GM10248 (cell line): ENCODE data around the gene MESD.

Source experiments
- CTCF ChIA-PET: fragments of 300-600 bp; sonication (Branson Sonifier 250); formaldehyde crosslinking; extraction: SDS; loops from one replicate; lab custom pipeline; 2021; ENCODE audit warnings: antibody characterized with exemption; lab: Yijun Ruan, JAX
- POLR2A ChIA-PET: fragments of 350-650 bp; sonication (Branson Sonifier 250); formaldehyde crosslinking; extraction: SDS; loops from one replicate; lab custom pipeline; 2020; ENCODE audit warnings: antibody characterized with exemption; lab: Yijun Ruan, JAX
- DNase-seq: peaks from one replicate; pipeline ENCODE4 v3.0.0; 2012; ENCODE audit errors: extremely low spot score
- CTCF ChIP-seq: IDR thresholded peaks from 2 replicates; pipeline ENCODE4 v1.5.1; 2012; ENCODE audit warnings: mild to moderate bottlenecking, low read depth; ENCODE audit errors: extremely low read depth, missing control alignments, control extremely low read depth

The MESD gene

GRCh38 chr15:81031203-81031602, 41.6 kb upstream of the MESD start:
- CTCF ChIA-PET, result interaction anchor here (1.5 to 5.0 kb wide), 2 partner anchors 61 to 235 kb away, joined by 3 to 21 read pairs; no protein-coding TSS in a partner anchor
- no peak for TF ChIP-seq CTCF
- POLR2A ChIA-PET, result no interaction called here
- DNase-seq, result no peak

GRCh38 chr15:81030301-81030750, 40.7 kb upstream of the MESD start:
- TF ChIP-seq CTCF, result no peak

GRCh38 chr15:81029414-81030300, 40.0 kb upstream of the MESD start:
- DNase-seq, result no peak
- CTCF ChIA-PET, result interaction anchor here (0.7 to 5.0 kb wide), 2 partner anchors 12 to 236 kb away, joined by 3 to 21 read pairs; no protein-coding TSS in a partner anchor
- TF ChIP-seq CTCF, result no peak
- POLR2A ChIA-PET, result no interaction called here

More at GRCh38 chr15:81030301-81030750, 40.7 kb upstream of the MESD start:
- POLR2A ChIA-PET, result no interaction called here
- no peak for DNase-seq
- CTCF ChIA-PET, result interaction anchor here (0.7 to 5.0 kb wide), 2 partner anchors 13 to 236 kb away, joined by 3 to 21 read pairs; no protein-coding TSS in a partner anchor

GRCh38 chr15:81026836-81027599, 37.4 kb upstream of the MESD start:
- POLR2A ChIA-PET, result interaction anchor here (0.7 kb wide), 1 partner anchor 11 kb away, joined by 3 read pairs; no protein-coding TSS in a partner anchor
- TF ChIP-seq CTCF, result no peak
- no peak for DNase-seq
- CTCF ChIA-PET, result interaction anchor here (0.8 to 3.0 kb wide), 8 partner anchors 8 to 251 kb away, joined by 3 to 10 read pairs (median 3); no protein-coding TSS in a partner anchor

- POLR2A ChIA-PET, result no interaction called here
Measured at GRCh38 chr15:81025721-81026370, 36.2 kb upstream of the MESD start.

More at GRCh38 chr15:81025721-81026370, 36.2 kb upstream of the MESD start:
- CTCF ChIA-PET, result interaction anchor here (0.7 to 3.0 kb wide), 10 partner anchors 9 to 250 kb away, joined by 3 to 10 read pairs (median 4); no protein-coding TSS in a partner anchor
- DNase-seq, result no peak
- no peak for TF ChIP-seq CTCF
